ENCODE measurements around the gene ZNF804B.

DNA sequence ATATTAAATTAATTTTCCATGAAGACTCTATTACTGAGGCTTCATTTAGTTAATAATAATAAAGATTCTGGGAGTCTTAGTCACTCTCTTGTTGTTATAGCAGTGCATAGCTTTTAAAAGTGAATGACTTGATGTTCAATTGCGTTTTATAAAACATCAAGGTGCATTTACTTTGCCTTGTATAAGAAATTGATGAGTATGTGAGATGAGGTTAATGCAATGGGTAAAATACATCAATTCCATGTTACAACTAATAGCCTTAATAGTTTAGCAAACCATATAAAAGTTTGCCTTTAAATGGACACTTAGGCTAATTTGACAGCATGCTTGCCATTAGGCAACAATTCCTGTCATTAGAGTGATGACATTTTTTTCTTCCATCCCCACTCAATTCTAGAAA is 209.7 kb downstream of the ZNF804B start:
- TF ChIP-seq, protein P1, sequence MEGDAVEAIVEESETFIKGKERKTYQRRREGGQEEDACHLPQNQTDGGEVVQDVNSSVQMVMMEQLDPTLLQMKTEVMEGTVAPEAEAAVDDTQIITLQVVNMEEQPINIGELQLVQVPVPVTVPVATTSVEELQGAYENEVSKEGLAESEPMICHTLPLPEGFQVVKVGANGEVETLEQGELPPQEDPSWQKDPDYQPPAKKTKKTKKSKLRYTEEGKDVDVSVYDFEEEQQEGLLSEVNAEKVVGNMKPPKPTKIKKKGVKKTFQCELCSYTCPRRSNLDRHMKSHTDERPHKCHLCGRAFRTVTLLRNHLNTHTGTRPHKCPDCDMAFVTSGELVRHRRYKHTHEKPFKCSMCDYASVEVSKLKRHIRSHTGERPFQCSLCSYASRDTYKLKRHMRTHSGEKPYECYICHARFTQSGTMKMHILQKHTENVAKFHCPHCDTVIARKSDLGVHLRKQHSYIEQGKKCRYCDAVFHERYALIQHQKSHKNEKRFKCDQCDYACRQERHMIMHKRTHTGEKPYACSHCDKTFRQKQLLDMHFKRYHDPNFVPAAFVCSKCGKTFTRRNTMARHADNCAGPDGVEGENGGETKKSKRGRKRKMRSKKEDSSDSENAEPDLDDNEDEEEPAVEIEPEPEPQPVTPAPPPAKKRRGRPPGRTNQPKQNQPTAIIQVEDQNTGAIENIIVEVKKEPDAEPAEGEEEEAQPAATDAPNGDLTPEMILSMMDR (conservative IDR thresholded peaks at IDR 0.05; ENCODE audit: low read length), result no peak
- no peak for TF ChIP-seq EZH2phosphoT487 (IDR thresholded peaks at IDR 0.05; ENCODE audit: borderline replicate concordance, low read depth, low read length)

Measured in OCI-LY7 (cell line).